Neural progenitor cell (in vitro differentiated cells): ENCODE measurements around the gene PROC.

Source experiments
- CTCF ChIP-seq: fragments of 200-600 bp; sonication (generic); IDR thresholded peaks from 2 replicates; pipeline ENCODE4 v1.5.1; 2017; ENCODE audit warnings: antibody characterized with exemption, mild to moderate bottlenecking
- EZH2 ChIP-seq: fragments of 200-600 bp; sonication (generic); IDR thresholded peaks from 2 replicates; pipeline ENCODE4 v1.6.1; 2017; ENCODE audit warnings: antibody characterized with exemption, mild to moderate bottlenecking, moderate library complexity
- EZH2phosphoT487 ChIP-seq: fragments of 200-600 bp; sonication (generic); IDR thresholded peaks from 2 replicates; pipeline ENCODE4 v1.6.1; 2017; ENCODE audit warnings: antibody characterized with exemption

- TF ChIP-seq CTCF (no peak), EZH2phosphoT487 (no peak), EZH2 (no peak)
Observed at GRCh38 chr2:127413782-127414637, 4.2 kb upstream of the PROC start.
